ENCODE data around the gene ZNF2.

The ZNF2 gene

GRCh38 chr2:95206096-95206495 lies 40.5 kb downstream of the ZNF2 start:
- H3K9me3 ChIP-seq (replicated peaks; ENCODE audit: insufficient read depth, low read length), result no peaks in the 10 kb centered on the region
- no peak overlapping the region for H3K4me2 ChIP-seq (ENCODE audit: low read depth, low read length)
- no peak overlapping the region for H3K27ac ChIP-seq (ENCODE audit: low read length)
- H3K9me2 ChIP-seq (replicated peaks; ENCODE audit: insufficient read depth, low read length), result no peaks in the 10 kb centered on the region
- H4K20me1 ChIP-seq (ENCODE audit: insufficient read depth, low read length), result no peaks in the 10 kb centered on the region
- no peak overlapping the region for H2AFZ ChIP-seq (ENCODE audit: low read length)
- no peaks in the 10 kb centered on the region for H3K79me2 ChIP-seq (ENCODE audit: low read length)
- H3K4me3 ChIP-seq (ENCODE audit: low read length), result no peak overlapping the region
- H3K9ac ChIP-seq (ENCODE audit: low read length), result no peak overlapping the region
- DNase-seq, result no peak
- H3K4me1 ChIP-seq (ENCODE audit: low read length), result no peaks in the 10 kb centered on the region
- H3F3A ChIP-seq (ENCODE audit: insufficient read depth, low read length), result 0 out of 2 replicates have a peak, but pooled peaks cover 3% of the 10 kb centered on the region
- TF ChIP-seq EZH2 (optimal IDR thresholded peaks at IDR 0.05; ENCODE audit: low read depth, low read length) (no peak), EZH2phosphoT487 (IDR thresholded peaks at IDR 0.05; ENCODE audit: low read length) (no peak)
- TF ChIP-seq, protein P1, sequence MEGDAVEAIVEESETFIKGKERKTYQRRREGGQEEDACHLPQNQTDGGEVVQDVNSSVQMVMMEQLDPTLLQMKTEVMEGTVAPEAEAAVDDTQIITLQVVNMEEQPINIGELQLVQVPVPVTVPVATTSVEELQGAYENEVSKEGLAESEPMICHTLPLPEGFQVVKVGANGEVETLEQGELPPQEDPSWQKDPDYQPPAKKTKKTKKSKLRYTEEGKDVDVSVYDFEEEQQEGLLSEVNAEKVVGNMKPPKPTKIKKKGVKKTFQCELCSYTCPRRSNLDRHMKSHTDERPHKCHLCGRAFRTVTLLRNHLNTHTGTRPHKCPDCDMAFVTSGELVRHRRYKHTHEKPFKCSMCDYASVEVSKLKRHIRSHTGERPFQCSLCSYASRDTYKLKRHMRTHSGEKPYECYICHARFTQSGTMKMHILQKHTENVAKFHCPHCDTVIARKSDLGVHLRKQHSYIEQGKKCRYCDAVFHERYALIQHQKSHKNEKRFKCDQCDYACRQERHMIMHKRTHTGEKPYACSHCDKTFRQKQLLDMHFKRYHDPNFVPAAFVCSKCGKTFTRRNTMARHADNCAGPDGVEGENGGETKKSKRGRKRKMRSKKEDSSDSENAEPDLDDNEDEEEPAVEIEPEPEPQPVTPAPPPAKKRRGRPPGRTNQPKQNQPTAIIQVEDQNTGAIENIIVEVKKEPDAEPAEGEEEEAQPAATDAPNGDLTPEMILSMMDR (IDR thresholded peaks at IDR 0.05; ENCODE audit: low read length), result no peak
- no peaks in the 10 kb centered on the region for H3K36me3 ChIP-seq (replicated peaks; ENCODE audit: insufficient read depth, low read length)
- H3K27me3 ChIP-seq (replicated peaks; ENCODE audit: insufficient read depth, low read length), result no peaks in the 10 kb centered on the region; the same call in 1 of the 2 replicates

DNA sequence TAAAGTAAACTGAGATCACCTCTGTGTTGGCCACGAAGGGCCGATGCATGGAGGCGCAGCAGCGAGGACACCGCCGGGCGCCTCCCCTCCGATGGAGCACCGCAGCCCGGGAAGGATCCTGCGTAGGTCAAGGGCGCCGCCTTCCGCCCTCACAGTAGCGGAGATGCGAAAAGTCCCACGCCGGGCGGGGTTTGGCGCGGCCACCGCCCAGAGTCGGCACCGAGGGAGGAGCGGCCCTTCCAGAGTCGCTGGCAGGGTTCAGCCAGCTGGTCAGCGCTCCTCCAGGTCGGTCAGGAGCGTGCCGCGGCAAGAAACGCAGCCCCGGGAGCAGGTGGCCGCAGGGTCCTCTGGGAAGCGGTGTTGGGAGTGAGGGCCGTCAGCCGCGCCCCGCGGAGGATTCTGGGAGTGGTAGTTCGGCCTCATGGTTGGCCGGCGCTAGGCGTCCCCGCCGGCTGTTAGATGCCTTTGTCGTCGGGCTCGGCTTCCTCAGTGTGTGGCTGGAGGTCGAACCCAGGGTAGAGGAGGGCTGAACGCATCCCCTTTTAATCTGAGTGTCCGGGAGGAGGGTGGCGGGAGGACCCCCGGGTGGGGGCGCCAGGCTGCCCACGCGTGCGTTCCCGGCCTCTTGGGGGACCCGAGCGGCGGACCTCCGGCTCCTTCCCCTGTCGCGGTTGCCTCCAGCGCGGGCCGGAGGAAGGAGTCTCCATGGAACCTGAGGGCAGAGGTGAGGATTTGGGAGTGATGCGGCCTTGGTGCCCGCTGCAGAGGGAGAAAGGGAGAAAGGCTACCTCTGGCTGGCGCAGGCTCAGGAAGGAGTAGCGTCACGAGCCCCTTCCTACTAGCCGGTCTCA lies 41.7 kb downstream of the ZNF2 start, which contains the start of gene ZNF892:
TSS of gene ZNF892 (plus strand) at position 411 of the 851 bp plus-strand sequence. CDS start at position 706, 295 bp downstream.
- H3K79me2 ChIP-seq (ENCODE audit: low read length), result no peaks in the 10 kb centered on the region
- H3K9me3 ChIP-seq (replicated peaks; ENCODE audit: insufficient read depth, low read length), result no peaks in the 10 kb centered on the region
- H3K27me3 ChIP-seq (replicated peaks; ENCODE audit: insufficient read depth, low read length), result no peaks in the 10 kb centered on the region; the same call in 1 of the 2 replicates
- TF ChIP-seq, protein P1 (IDR thresholded peaks at IDR 0.05; ENCODE audit: low read length), result peak; percentile 53
- no peak for TF ChIP-seq EZH2 (optimal IDR thresholded peaks at IDR 0.05; ENCODE audit: low read depth, low read length)
- peak within 1 kb of the TSS; percentile 48; the same call in 1 of the 2 replicates for H3K9ac ChIP-seq (ENCODE audit: low read length)
- H3K9me2 ChIP-seq (replicated peaks; ENCODE audit: insufficient read depth, low read length), result no peaks in the 10 kb centered on the region
- no peaks in the 10 kb centered on the region for H3K4me1 ChIP-seq (ENCODE audit: low read length)
- peak within 1 kb of the TSS; percentile 84 for H2AFZ ChIP-seq (ENCODE audit: low read length)
- peak; percentile 78 for DNase-seq
- H3K36me3 ChIP-seq (replicated peaks; ENCODE audit: insufficient read depth, low read length), result no peaks in the 10 kb centered on the region
- no peaks in the 10 kb centered on the region for H4K20me1 ChIP-seq (ENCODE audit: insufficient read depth, low read length)
- peak within 1 kb of the TSS; percentile 50; the same call in 1 of the 2 replicates for H3K27ac ChIP-seq (ENCODE audit: low read length)
- H3F3A ChIP-seq (ENCODE audit: insufficient read depth, low read length), result 0 out of 2 replicates have a peak, but pooled peaks cover 3% of the 10 kb centered on the region
- H3K4me2 ChIP-seq (ENCODE audit: low read depth, low read length), result peak within 1 kb of the TSS; percentile 72
- peak within 1 kb of the TSS; percentile 68 for H3K4me3 ChIP-seq (ENCODE audit: low read length)

DNA sequence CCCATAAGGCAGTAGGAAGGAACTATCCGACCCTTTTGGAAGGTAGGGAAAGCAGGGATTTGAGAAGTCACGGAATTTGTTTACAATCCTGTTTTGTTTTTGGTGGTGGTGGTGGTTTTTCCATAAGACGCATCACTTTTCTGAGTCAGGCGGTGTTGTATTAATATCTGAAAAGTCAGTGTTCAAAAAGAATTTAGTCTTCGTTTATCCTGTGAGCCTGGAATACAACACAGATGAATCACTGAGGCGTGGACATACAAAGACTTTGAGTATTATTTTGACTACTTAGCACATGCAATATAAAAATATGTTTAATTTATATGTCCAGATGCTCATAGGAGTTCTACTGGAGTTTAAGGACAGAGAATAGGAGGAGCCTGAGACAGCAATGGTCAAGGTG lies 42.5 kb downstream of the ZNF2 start:
- TF ChIP-seq EZH2phosphoT487 (IDR thresholded peaks at IDR 0.05; ENCODE audit: low read length) (no peak), EZH2 (optimal IDR thresholded peaks at IDR 0.05; ENCODE audit: low read depth, low read length) (no peak)
- TF ChIP-seq, protein P1 (IDR thresholded peaks at IDR 0.05; ENCODE audit: low read length), result no peak
- no peaks in the 10 kb centered on the region for H3K36me3 ChIP-seq (replicated peaks; ENCODE audit: insufficient read depth, low read length)
- no peaks in the 10 kb centered on the region for H3K9me3 ChIP-seq (replicated peaks; ENCODE audit: insufficient read depth, low read length)
- no peak for DNase-seq
- H3K4me1 ChIP-seq (ENCODE audit: low read length), result no peaks in the 10 kb centered on the region
- no peaks in the 10 kb centered on the region for H4K20me1 ChIP-seq (ENCODE audit: insufficient read depth, low read length)
- H3K4me2 ChIP-seq (ENCODE audit: low read depth, low read length), result no peak overlapping the region
- H3K27me3 ChIP-seq (replicated peaks; ENCODE audit: insufficient read depth, low read length), result no peaks in the 10 kb centered on the region; the same call in 1 of the 2 replicates
- H3K79me2 ChIP-seq (ENCODE audit: low read length), result no peaks in the 10 kb centered on the region
- no peak overlapping the region for H2AFZ ChIP-seq (ENCODE audit: low read length)
- H3K9ac ChIP-seq (ENCODE audit: low read length), result no peak overlapping the region
- H3F3A ChIP-seq (ENCODE audit: insufficient read depth, low read length), result 0 out of 2 replicates have a peak, but pooled peaks cover 3% of the 10 kb centered on the region
- no peak overlapping the region for H3K27ac ChIP-seq (ENCODE audit: low read length)
- H3K4me3 ChIP-seq (ENCODE audit: low read length), result no peak overlapping the region
- no peaks in the 10 kb centered on the region for H3K9me2 ChIP-seq (replicated peaks; ENCODE audit: insufficient read depth, low read length)
